Ishikawa (cell line): ENCODE results near the gene DGKD.

ENCODE experiments used
- EGR1 ChIP-seq: IDR thresholded peaks from 2 replicates; pipeline ENCODE4 v1.6.1; 2012
- EP300 ChIP-seq: IDR thresholded peaks from 2 replicates; pipeline ENCODE4 v1.6.1; 2012; ENCODE audit warnings: borderline replicate concordance
- FOXM1 ChIP-seq: IDR thresholded peaks from 2 replicates; pipeline ENCODE4 v1.6.1; 2012; ENCODE audit warnings: low read depth, borderline replicate concordance
- MAX ChIP-seq: IDR thresholded peaks from 2 replicates; pipeline ENCODE4 v1.6.1; 2012
- RAD21 ChIP-seq: IDR thresholded peaks from 2 replicates; pipeline ENCODE4 v1.6.1; 2012; ENCODE audit warnings: low read depth
- TAF1 ChIP-seq: IDR thresholded peaks from 2 replicates; pipeline ENCODE4 v1.6.1; 2012; ENCODE audit warnings: low read depth, mild to moderate bottlenecking
- TCF12 ChIP-seq: IDR thresholded peaks from 2 replicates; pipeline ENCODE4 v1.6.1; 2012; ENCODE audit warnings: low read depth
- TEAD4 ChIP-seq: IDR thresholded peaks from 2 replicates; pipeline ENCODE4 v1.6.1; 2012
- USF1 ChIP-seq: IDR thresholded peaks from 2 replicates; pipeline ENCODE4 v1.6.1; 2012
- YY1 ChIP-seq: IDR thresholded peaks from 2 replicates; pipeline ENCODE4 v1.6.1; 2012; ENCODE audit warnings: low read depth

GRCh38 chr2:233438573-233439147 is 84.4 kb downstream of the DGKD start:
- no peak for TF ChIP-seq TEAD4
- TF ChIP-seq EGR1: no peak
- no peak for TF ChIP-seq TCF12
- TF ChIP-seq MAX: no peak
- TF ChIP-seq RAD21: no peak
- TF ChIP-seq YY1: no peak
- no peak for TF ChIP-seq FOXM1
- no peak for TF ChIP-seq USF1
- TF ChIP-seq TAF1: no peak
- TF ChIP-seq EP300: no peak
